SK-N-SH (cell line): ENCODE results near the gene TPMT. TPM values are rescaled to one million over a fixed set of nuclear protein-coding genes. Genes with fewer than 3 reads are reported as not detected.

Source experiments
- CTCF ChIA-PET: fragments of 300-600, 350-600 bp; formaldehyde crosslinking; extraction: SDS; loops from one replicate; lab custom pipeline; 2021; lab: Yijun Ruan, JAX
- POLR2A ChIA-PET: fragments of 350-600 bp; sonication (Branson Sonifier 250); formaldehyde crosslinking; extraction: SDS; loops from one replicate; lab custom pipeline; 2020; ENCODE audit warnings: antibody characterized with exemption, inconsistent platforms; lab: Yijun Ruan, JAX
- DNase-seq: peaks from one replicate; pipeline ENCODE4 v3.0.0; 2012
- H2AFZ ChIP-seq: fragments of 200-600 bp; sonication (generic); 2 replicates; pipeline ENCODE4 v1.8.1; 2016; ENCODE audit warnings: antibody characterized with exemption, mild to moderate bottlenecking, low read depth
- H3F3A ChIP-seq: fragments of 200-600 bp; sonication (generic); replicated peaks from 2 replicates; pipeline ENCODE3; 2016; ENCODE audit warnings: antibody characterized with exemption, mild to moderate bottlenecking; ENCODE audit not compliant: insufficient read depth
- H3K27ac ChIP-seq, 2 experiments: fragments of 200-500 bp in 1 of 2; fragments of 200-600 bp in 1 of 2; sonication (Bioruptor generic) in 1 of 2; sonication (generic), shearing (Covaris generic) in 1 of 2; 2 replicates each; pipeline versions ENCODE4 v1.5.1 to v1.6.1; 2014 to 2016; ENCODE audit warnings: low read depth in 2 of 2, inconsistent platforms in 1 of 2, low read length in 1 of 2, mild to moderate bottlenecking in 1 of 2, mixed read lengths in 1 of 2
- H3K27me3 ChIP-seq: fragments of 200-600 bp; sonication (generic), shearing (Covaris generic); 2 replicates; pipeline ENCODE4 v1.6.1; 2016; ENCODE audit warnings: mixed run types; ENCODE audit not compliant: insufficient read depth
- H3K36me3 ChIP-seq, 2 experiments: fragments of 200-500 bp in 1 of 2; fragments of 200-600 bp in 1 of 2; sonication (Bioruptor generic) in 1 of 2; sonication (generic) in 1 of 2; replicated peaks in 1 of 2; 2 replicates each; pipeline versions ENCODE3 to v1.5.1; 2014 to 2016; ENCODE audit warnings: low read length in 1 of 2, mild to moderate bottlenecking in 1 of 2; ENCODE audit not compliant: insufficient read depth in 2 of 2, control insufficient read depth in 1 of 2
- H3K4me1 ChIP-seq, 2 experiments: fragments of 200-500 bp in 1 of 2; fragments of 200-600 bp in 1 of 2; sonication (Bioruptor generic) in 1 of 2; sonication (generic), shearing (Covaris generic) in 1 of 2; 2 replicates each; pipeline versions ENCODE4 v1.5.1 to v1.6.1; 2014 to 2016; ENCODE audit warnings: low read depth in 1 of 2, low read length in 1 of 2, mixed run types in 1 of 2; ENCODE audit not compliant: insufficient read depth in 2 of 2, control insufficient read depth in 1 of 2
- H3K4me2 ChIP-seq: fragments of 200-600 bp; sonication (generic), shearing (Covaris generic); 2 replicates; pipeline ENCODE4 v1.6.1; 2017; ENCODE audit warnings: mixed run types
- H3K4me3 ChIP-seq, 2 experiments: fragments of 200-500 bp in 1 of 2; fragments of 200-600 bp in 1 of 2; sonication (Bioruptor generic) in 1 of 2; sonication (generic), shearing (Covaris generic) in 1 of 2; 2 replicates each; pipeline versions ENCODE4 v1.5.1 to v1.8.1; 2014 to 2016; ENCODE audit warnings: low read depth in 2 of 2, inconsistent platforms in 1 of 2, low read length in 1 of 2, mild to moderate bottlenecking in 1 of 2, mixed read lengths in 1 of 2, moderate library complexity in 1 of 2
- H3K79me2 ChIP-seq: fragments of 200-600 bp; sonication (generic); 2 replicates; pipeline ENCODE4 v1.8.1; 2017; ENCODE audit warnings: mild to moderate bottlenecking; ENCODE audit not compliant: insufficient read depth
- H3K9ac ChIP-seq: fragments of 200-600 bp; sonication (generic); 2 replicates; pipeline ENCODE4 v1.6.1; 2017; ENCODE audit warnings: mixed run types
- H3K9me2 ChIP-seq: fragments of 200-600 bp; sonication (generic); 2 replicates; pipeline ENCODE4 v1.6.1; 2017; ENCODE audit warnings: mixed run types
- H3K9me3 ChIP-seq: fragments of 200-600 bp; sonication (generic); 2 replicates; pipeline ENCODE4 v1.6.1; 2017; ENCODE audit warnings: mixed run types, mild to moderate bottlenecking, moderate library complexity
- H4K20me1 ChIP-seq: fragments of 200-600 bp; sonication (generic); 2 replicates; pipeline ENCODE4 v1.6.1; 2017; ENCODE audit warnings: mild to moderate bottlenecking, mixed run types; ENCODE audit not compliant: insufficient read depth
- CHD2 ChIP-seq: fragments of 150-350 bp; IDR thresholded peaks from 2 replicates; pipeline ENCODE4 v1.6.1; 2018; ENCODE audit warnings: low read length; ENCODE audit not compliant: partially characterized antibody
- ELF1 ChIP-seq: IDR thresholded peaks from 2 replicates; pipeline ENCODE4 v1.4.0; 2012
- FOXM1 ChIP-seq: IDR thresholded peaks from 2 replicates; pipeline ENCODE4 v1.4.0; 2012; ENCODE audit warnings: low read depth, mild to moderate bottlenecking
- GABPA ChIP-seq: IDR thresholded peaks from 2 replicates; pipeline ENCODE4 v1.4.0; 2012; ENCODE audit warnings: low read depth, mild to moderate bottlenecking
- MEF2A ChIP-seq: IDR thresholded peaks from 2 replicates; pipeline ENCODE4 v1.4.0; 2012; ENCODE audit warnings: low read depth, borderline replicate concordance
- MXI1 ChIP-seq: IDR thresholded peaks from 2 replicates; pipeline ENCODE4 v1.6.1; 2012; ENCODE audit warnings: mild to moderate bottlenecking, low read depth, low read length, improper control_type of control experiment
- NFIC ChIP-seq: IDR thresholded peaks from 2 replicates; pipeline ENCODE4 v1.4.0; 2012; ENCODE audit warnings: borderline replicate concordance
- NRF1 ChIP-seq: IDR thresholded peaks from 2 replicates; pipeline ENCODE4 v1.6.1; 2012; ENCODE audit warnings: low read depth, mild to moderate bottlenecking, low read length
- POLR2AphosphoS5 ChIP-seq: IDR thresholded peaks from 2 replicates; pipeline ENCODE4 v1.6.1; 2012; ENCODE audit warnings: low read depth, low read length
- RCOR1 ChIP-seq: fragments of 150-350 bp; IDR thresholded peaks from 2 replicates; pipeline ENCODE4 v1.6.1; 2017; ENCODE audit warnings: antibody characterized with exemption, low read length
- REST ChIP-seq: IDR thresholded peaks from 2 replicates; pipeline ENCODE4 v1.6.1; 2012; ENCODE audit warnings: mild to moderate bottlenecking, low read depth, low read length, moderate library complexity
- RFX5 ChIP-seq: IDR thresholded peaks from 2 replicates; pipeline ENCODE4 v1.6.1; 2012; ENCODE audit warnings: mild to moderate bottlenecking, improper control_type of control experiment, low read length
- SIN3A ChIP-seq: IDR thresholded peaks from 2 replicates; pipeline ENCODE4 v1.6.1; 2012; ENCODE audit warnings: low read depth, mild to moderate bottlenecking, low read length, moderate library complexity, borderline replicate concordance
- SMC3 ChIP-seq: IDR thresholded peaks from 2 replicates; pipeline ENCODE4 v1.6.1; 2012; ENCODE audit warnings: low read depth, low read length, improper control_type of control experiment
- TAF1 ChIP-seq: IDR thresholded peaks from 2 replicates; pipeline ENCODE4 v1.6.1; 2012; ENCODE audit warnings: low read depth, mild to moderate bottlenecking, low read length, moderate library complexity, borderline replicate concordance
- TCF12 ChIP-seq: IDR thresholded peaks from 2 replicates; pipeline ENCODE4 v1.4.0; 2012
- USF2 ChIP-seq: fragments of 150-350 bp; IDR thresholded peaks from 2 replicates; pipeline ENCODE4 v1.6.1; 2017; ENCODE audit warnings: antibody characterized with exemption, low read length, low read depth, borderline replicate concordance
- YY1 ChIP-seq: IDR thresholded peaks from 2 replicates; pipeline ENCODE4 v1.4.0; 2012; ENCODE audit warnings: low read depth, mild to moderate bottlenecking
- ZBTB33 ChIP-seq: IDR thresholded peaks from 2 replicates; pipeline ENCODE4 v1.4.0; 2012; ENCODE audit warnings: low read depth, borderline replicate concordance
- WGBS: methylation state at CpG from one replicate; pipeline ENCODE4 v1.1.6; 2017; ENCODE audit warnings: low lambda C conversion rate; 5-methylcytosine and 5-hydroxymethylcytosine counted together
- polyA plus RNA-seq, 3 experiments: library from polyadenylated mRNA; depleted of rRNA; stranded (reverse); fragments of >200 nt; gene quantifications; 2 replicates each; pipeline ENCODE4 v1.2.3, GENCODE V29; 2012

Gene TPMT
- 8.1 and 10.9 TPM in 2 replicates for polyA plus RNA-seq (2012; rRNA removed)
- 13.9 and 15.4 TPM in 2 replicates for polyA plus RNA-seq (2012; cell fraction: cytosol; rRNA removed)
- 2.9 and 5.2 TPM in 2 replicates for polyA plus RNA-seq (2012; cell fraction: nucleus; rRNA removed)

- Histone ChIP-seq H3K27ac (peak within 1 kb of the TSS; percentile 70 to 76), H3K4me2 (peak within 1 kb of the TSS; percentile 92), H3K36me3 (no peaks in the 10 kb centered on the region), H3K4me1 (peaks cover 15 to 19% of the 10 kb centered on the region in 2 experiments; a peak in 3 of 4 replicates), H4K20me1 (no peaks in the 10 kb centered on the region), H2AFZ (peak within 1 kb of the TSS; percentile 99), H3K4me3 (peak within 1 kb of the TSS; percentile 92 to 99), H3K79me2 (peaks cover 8% of the 10 kb centered on the region; the same call in 1 of the 2 replicates), H3F3A (peaks cover 12% of the 10 kb centered on the region), H3K9me3 (no peaks in the 10 kb centered on the region), H3K9ac (peak within 1 kb of the TSS; percentile 82), H3K9me2 (no peaks in the 10 kb centered on the region), H3K27me3 (no peaks in the 10 kb centered on the region)
- no peak for DNase-seq
- CTCF ChIA-PET = interaction anchor here (1.4 to 1.6 kb wide), 2 partner anchors 18 to 110 kb away, joined by 3 read pairs; partner anchors contain the start of gene DEK
- WGBS = 0% methylated on average over 26 of the region's 34 CpGs
- POLR2A ChIA-PET = interaction anchor here (0.5 kb wide), 1 partner anchor 479 kb away, joined by 4 read pairs; no protein-coding TSS in a partner anchor
- peak; percentile 70 for TF ChIP-seq YY1
- TF ChIP-seq GABPA = no peak; the same call in 1 of the 2 replicates
- peak; percentile 79 for TF ChIP-seq POLR2AphosphoS5
- TF ChIP-seq MXI1 = peak; percentile 14
- no peak for TF ChIP-seq RFX5
- TF ChIP-seq ELF1 = no peak
- no peak for TF ChIP-seq TCF12
- TF ChIP-seq TAF1 = 0 out of 2 replicates have a peak, but pooled peaks have one; percentile 50
- TF ChIP-seq SIN3A = peak; percentile 24; the same call in 1 of the 2 replicates
These were observed at the start of gene TPMT for GRCh38 chr6:18154507-18155149. Gene TPMT (minus strand): TSS chr6:18155077. CDS start chr6:18149127, 5,950 bp downstream.

GRCh38 chr6:18203786-18204185, 48.9 kb upstream of the TPMT start:
- POLR2A ChIA-PET = interaction anchor here (0.6 kb wide), 1 partner anchor 17 kb away, joined by 3 read pairs; no protein-coding TSS in a partner anchor
- no peak for TF ChIP-seq MEF2A
- no peak for TF ChIP-seq NRF1
- TF ChIP-seq NFIC = no peak
- TF ChIP-seq TCF12 = no peak
- TF ChIP-seq MXI1 = no peak
- TF ChIP-seq RCOR1 = no peak
- TF ChIP-seq SMC3 = no peak
- TF ChIP-seq CHD2 = no peak
- TF ChIP-seq POLR2AphosphoS5 = no peak
- TF ChIP-seq USF2 = no peak
- TF ChIP-seq REST = no peak
- TF ChIP-seq ZBTB33 = no peak
- no peak for TF ChIP-seq YY1
- no peak for TF ChIP-seq FOXM1

More at GRCh38 chr6:18203786-18204185, 48.9 kb upstream of the TPMT start:
- Histone ChIP-seq H3F3A (no peaks in the 10 kb centered on the region), H3K4me2 (no peak overlapping the region), H3K4me1 (no peaks in the 10 kb centered on the region), H4K20me1 (no peaks in the 10 kb centered on the region), H3K9ac (no peak overlapping the region), H3K79me2 (no peaks in the 10 kb centered on the region), H3K27me3 (no peaks in the 10 kb centered on the region), H3K9me3 (no peaks in the 10 kb centered on the region), H3K27ac (no peak overlapping the region), H3K4me3 (no peak overlapping the region), H3K36me3 (peaks cover 0 to 5% of the 10 kb centered on the region in 2 experiments), H3K9me2 (no peaks in the 10 kb centered on the region), H2AFZ (no peak overlapping the region)
- CTCF ChIA-PET = interaction anchor here (1.1 kb wide), 1 partner anchor 9 kb away, joined by 3 read pairs; no protein-coding TSS in a partner anchor
- over 99% methylated on average over 6 of the region's 6 CpGs for WGBS
- no peak for DNase-seq
